GDM1 (cell line): ENCODE measurements around the gene FAM83B.
"Not testable (repeated sequence)": the region's sequence is repeated elsewhere in the genome, so short reads cannot be mapped to it uniquely, and the experiment has no call there.

Experiments used
- DNase-seq: peaks from one replicate; lab custom pipeline; 2025; lab: John Stamatoyannopoulos, UW

Gene FAM83B

GRCh38 chr6:54899442-54899841 is 52.9 kb downstream of the FAM83B start:
- no peak for DNase-seq

DNA sequence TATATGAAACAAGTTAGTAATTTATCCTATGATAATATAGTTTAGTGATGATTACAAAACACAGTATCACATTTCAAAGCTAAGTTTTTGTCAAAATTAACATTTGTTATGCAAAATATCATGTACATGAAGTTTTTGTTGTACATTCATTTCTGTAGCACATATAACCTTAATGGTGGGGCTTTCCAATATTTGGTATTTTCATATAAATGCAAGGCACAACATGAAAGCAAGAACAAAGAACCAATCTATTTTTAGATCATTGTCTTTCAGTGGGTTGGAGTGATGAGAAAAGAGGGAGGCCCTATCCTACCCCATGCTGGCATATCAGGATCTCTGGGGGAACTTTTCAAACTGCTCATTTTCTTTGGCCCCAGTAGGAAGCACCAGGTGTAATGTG is 53.4 kb downstream of the FAM83B start:
- DNase-seq: no peak

DNA sequence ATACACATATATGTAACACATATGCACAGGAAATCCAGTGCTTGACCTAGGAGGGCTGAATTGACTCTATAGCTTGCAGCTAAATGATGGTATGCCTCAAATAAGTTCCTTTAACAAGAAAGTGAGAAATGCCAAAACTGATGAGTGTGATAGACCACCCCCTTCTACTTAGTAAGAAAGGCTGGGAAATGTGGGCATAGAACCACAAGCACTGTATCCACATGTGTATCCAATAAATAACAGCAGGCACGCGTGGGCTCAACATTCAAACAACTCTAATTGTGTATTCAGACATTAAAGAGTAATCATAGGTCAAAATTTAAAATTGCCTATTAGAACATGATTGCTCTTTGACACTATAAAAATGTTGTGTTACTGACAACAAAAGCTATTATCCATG is 54.1 kb downstream of the FAM83B start:
- DNase-seq: no peak

DNA sequence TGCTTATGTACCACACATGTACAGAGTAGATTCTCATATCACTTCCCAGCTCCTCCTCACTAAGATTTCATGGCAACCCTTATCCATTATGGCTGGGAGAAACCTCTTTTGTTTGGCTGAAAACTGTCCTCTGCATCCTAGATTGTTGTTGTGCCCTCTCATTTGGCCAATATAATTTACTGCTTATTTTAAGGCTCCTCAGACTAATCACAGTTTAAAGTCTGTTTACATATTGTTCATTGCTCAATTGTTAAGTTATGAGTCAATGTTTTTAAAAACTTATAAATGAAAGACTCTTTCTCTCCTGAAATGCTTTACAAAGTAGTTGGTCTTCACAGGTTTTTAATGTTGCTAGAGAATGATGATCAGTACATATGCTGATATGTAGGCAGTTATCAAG is 57.3 kb downstream of the FAM83B start:
- DNase-seq: no peak

- DNase-seq: no peak
Observed at GRCh38 chr6:54907355-54907754, 60.8 kb downstream of the FAM83B start.

DNA sequence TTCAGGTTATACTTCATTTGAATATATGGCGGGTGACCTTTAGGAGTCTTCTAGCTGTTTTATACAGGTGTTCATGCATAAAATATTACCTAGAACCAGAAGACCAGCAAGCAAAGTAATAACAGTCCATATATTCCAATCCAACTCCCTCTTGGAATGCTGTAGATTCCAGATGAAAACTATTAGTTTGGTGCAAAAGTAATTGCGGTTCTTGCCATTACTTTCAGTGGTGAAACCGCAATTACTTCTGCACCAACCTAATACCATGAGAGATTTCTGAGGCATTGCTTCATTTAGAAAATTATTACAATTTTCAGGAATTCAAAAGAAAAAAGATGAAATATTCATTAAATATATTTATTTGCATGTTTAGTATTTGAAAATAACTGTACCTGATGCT is 62.6 kb downstream of the FAM83B start:
- DNase-seq: no peak

GRCh38 chr6:54910431-54910884 is 63.9 kb downstream of the FAM83B start:
- DNase-seq: no peak

GRCh38 chr6:54910921-54911320 is 64.3 kb downstream of the FAM83B start:
- no peak for DNase-seq

DNA sequence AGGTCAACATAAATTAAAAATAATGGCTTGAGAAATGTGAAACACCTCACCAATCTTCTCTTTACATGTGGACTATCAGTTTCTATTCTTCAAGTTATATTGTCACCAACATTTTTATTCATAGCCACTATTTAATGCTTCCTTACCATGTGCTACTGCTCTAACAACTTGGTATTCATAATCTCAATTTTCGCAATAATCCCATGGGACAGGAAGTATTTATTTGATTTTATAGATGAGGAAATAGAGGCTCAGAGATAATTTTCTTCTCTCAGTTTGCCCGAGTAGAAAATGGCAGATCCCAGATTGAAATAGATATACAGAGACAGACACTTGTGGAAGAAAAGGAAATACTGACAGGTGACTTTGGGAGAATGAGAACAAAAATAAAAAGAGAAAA is 66.6 kb downstream of the FAM83B start:
- DNase-seq: no peak

- no peak for DNase-seq
Observed at GRCh38 chr6:54916858-54917257, 70.3 kb downstream of the FAM83B start.

DNA sequence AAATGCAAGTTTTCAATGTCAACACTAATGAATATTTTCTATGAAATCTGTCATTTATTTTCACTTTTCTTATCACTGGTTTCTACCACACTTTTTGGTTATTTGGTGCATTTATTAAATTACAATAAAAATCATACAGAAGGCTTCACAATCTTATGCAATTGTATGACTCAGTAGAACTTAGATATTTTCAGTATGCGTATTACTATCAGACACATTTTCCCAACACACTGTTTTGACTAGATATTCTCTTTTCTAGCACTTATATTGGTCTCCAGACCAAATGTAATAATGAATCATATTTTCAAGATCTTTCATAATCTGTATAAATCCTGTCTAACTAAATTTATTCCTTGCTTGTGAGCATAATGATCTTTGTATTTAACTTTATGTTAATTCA is 74.1 kb downstream of the FAM83B start:
- DNase-seq: no peak

- no peak for DNase-seq
Observed at GRCh38 chr6:54921891-54922290, 75.3 kb downstream of the FAM83B start.

GRCh38 chr6:54929245-54929909 is 82.8 kb downstream of the FAM83B start:
- DNase-seq: no peak

- DNase-seq: no peak
Observed at GRCh38 chr6:54932622-54933021, 86.1 kb downstream of the FAM83B start.

DNA sequence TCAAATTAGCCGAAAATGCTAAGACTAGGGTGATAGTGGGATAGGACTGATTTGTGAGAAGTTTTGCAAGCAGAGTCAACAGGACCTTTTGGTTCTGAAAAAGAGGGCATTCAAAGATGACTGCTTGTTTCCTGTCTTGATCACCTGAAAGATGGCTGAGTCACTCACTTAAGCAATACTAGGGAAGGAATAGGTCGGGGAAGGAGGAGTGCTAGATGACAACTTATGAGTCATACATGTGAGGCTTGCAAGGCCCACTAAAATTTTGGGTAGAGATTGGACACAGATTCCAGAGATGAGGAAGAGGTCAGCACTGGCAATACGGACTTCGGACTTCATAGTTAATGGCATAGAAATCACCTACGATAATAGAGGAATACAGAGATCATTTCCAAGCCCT is 89.2 kb downstream of the FAM83B start:
- DNase-seq: peak; percentile 7

DNA sequence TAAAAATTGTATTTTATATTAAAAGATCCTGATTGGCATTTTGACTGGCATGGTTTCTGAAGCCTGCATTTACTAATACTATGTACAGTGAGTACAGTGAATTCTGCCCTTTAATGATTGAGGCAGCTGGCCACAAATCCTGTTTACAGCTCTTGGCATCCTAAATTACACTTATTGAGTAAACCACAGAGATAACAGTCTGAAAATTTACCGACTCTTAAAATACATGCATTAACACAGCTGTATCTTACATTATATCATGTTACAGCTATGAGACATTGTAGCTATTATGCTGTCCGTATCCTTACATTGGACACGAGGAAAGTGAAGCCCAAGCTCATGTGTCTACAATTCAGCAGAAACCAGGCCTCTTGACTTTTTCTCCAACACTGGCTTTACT is 90.8 kb downstream of the FAM83B start:
- DNase-seq: no peak

- no peak for DNase-seq
Observed at GRCh38 chr6:54957698-54958097, 111.1 kb downstream of the FAM83B start.

GRCh38 chr6:54958446-54958845 is 111.9 kb downstream of the FAM83B start:
- DNase-seq: peak; percentile 45

DNA sequence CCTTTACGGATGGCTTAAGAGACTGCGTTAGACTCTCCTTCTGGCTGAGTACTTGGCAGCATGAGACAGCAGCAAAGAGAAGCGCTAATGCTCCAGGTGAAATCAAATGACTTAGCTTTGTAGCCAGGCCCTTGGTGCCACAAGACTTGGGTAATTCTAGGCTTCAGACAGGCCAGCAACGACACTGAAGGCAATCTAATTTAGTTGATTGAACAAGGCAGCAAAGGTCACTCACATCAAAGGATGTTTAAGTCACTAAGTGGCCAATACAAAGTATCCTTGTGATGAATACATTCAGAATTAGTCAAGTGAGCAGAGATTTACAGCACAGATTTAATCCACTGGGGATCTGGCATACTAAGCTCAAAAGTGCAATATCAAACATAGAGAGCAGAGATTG is 113.2 kb downstream of the FAM83B start:
- no peak for DNase-seq

- not testable (repeated sequence) for DNase-seq
Observed at GRCh38 chr6:54961372-54961771, 114.8 kb downstream of the FAM83B start.

GRCh38 chr6:54970337-54970736 is 123.8 kb downstream of the FAM83B start:
- DNase-seq: no peak

- DNase-seq: no peak
Observed at GRCh38 chr6:54971825-54972224, 125.3 kb downstream of the FAM83B start.

- DNase-seq: not testable (repeated sequence)
Observed at GRCh38 chr6:54979161-54979560, 132.6 kb downstream of the FAM83B start.

GRCh38 chr6:54980511-54981275 is 134.1 kb downstream of the FAM83B start:
- DNase-seq: no peak
